Measurements from ENCODE around the gene KRT5.

KRT5 gene

GRCh38 chr12:52542785-52543318, 22.7 kb upstream of the KRT5 start:
- no peaks in the 10 kb centered on the region for H3K27me3 Mint-ChIP-seq
- H3K36me3 Mint-ChIP-seq = no peaks in the 10 kb centered on the region
- no peak overlapping the region for H3K4me3 Mint-ChIP-seq
- no peak overlapping the region for H3K27ac Mint-ChIP-seq
- H3K4me1 Mint-ChIP-seq = peaks cover 5% of the 10 kb centered on the region
- no peaks in the 10 kb centered on the region for H3K9me3 Mint-ChIP-seq

GRCh38 chr12:52542157-52542556, 22.0 kb upstream of the KRT5 start:
- no peaks in the 10 kb centered on the region for H3K36me3 Mint-ChIP-seq
- H3K27ac Mint-ChIP-seq = no peak overlapping the region
- H3K4me3 Mint-ChIP-seq = no peak overlapping the region
- peaks cover 5% of the 10 kb centered on the region for H3K4me1 Mint-ChIP-seq
- H3K27me3 Mint-ChIP-seq = peaks cover under 1% of the 10 kb centered on the region
- no peaks in the 10 kb centered on the region for H3K9me3 Mint-ChIP-seq

- Mint-ChIP-seq H3K4me3 (no peak overlapping the region), H3K27ac (no peak overlapping the region), H3K4me1 (peaks cover 5% of the 10 kb centered on the region), H3K9me3 (no peaks in the 10 kb centered on the region), H3K36me3 (no peaks in the 10 kb centered on the region), H3K27me3 (peaks cover 2% of the 10 kb centered on the region)
Measured at GRCh38 chr12:52541709-52542108, 21.5 kb upstream of the KRT5 start.

- peaks cover 5% of the 10 kb centered on the region for H3K4me1 Mint-ChIP-seq
- H3K4me3 Mint-ChIP-seq = no peak overlapping the region
- H3K27ac Mint-ChIP-seq = no peak overlapping the region
- H3K27me3 Mint-ChIP-seq = peaks cover 2% of the 10 kb centered on the region
- H3K9me3 Mint-ChIP-seq = no peaks in the 10 kb centered on the region
- no peaks in the 10 kb centered on the region for H3K36me3 Mint-ChIP-seq
Measured at GRCh38 chr12:52540531-52540930, 20.3 kb upstream of the KRT5 start.

- Mint-ChIP-seq H3K4me3 (no peak overlapping the region), H3K27ac (no peak overlapping the region), H3K36me3 (no peaks in the 10 kb centered on the region), H3K9me3 (no peaks in the 10 kb centered on the region), H3K27me3 (peaks cover 2% of the 10 kb centered on the region), H3K4me1 (peaks cover 5% of the 10 kb centered on the region)
Measured at GRCh38 chr12:52539821-52540173, 19.6 kb upstream of the KRT5 start.

- Mint-ChIP-seq H3K4me3 (no peak overlapping the region), H3K9me3 (no peaks in the 10 kb centered on the region), H3K36me3 (no peaks in the 10 kb centered on the region), H3K27ac (no peak overlapping the region), H3K4me1 (peaks cover 5% of the 10 kb centered on the region), H3K27me3 (peaks cover 2% of the 10 kb centered on the region)
Measured at GRCh38 chr12:52539083-52539820, 19.1 kb upstream of the KRT5 start.

GRCh38 chr12:52537101-52537500, 16.9 kb upstream of the KRT5 start:
- H3K9me3 Mint-ChIP-seq = no peaks in the 10 kb centered on the region
- no peaks in the 10 kb centered on the region for H3K36me3 Mint-ChIP-seq
- H3K27ac Mint-ChIP-seq = no peak overlapping the region

GRCh38 chr12:52535574-52535973, 15.4 kb upstream of the KRT5 start:
- Mint-ChIP-seq H3K4me1 (no peaks in the 10 kb centered on the region), H3K4me3 (no peak overlapping the region), H3K27me3 (peaks cover 2% of the 10 kb centered on the region), H3K36me3 (no peaks in the 10 kb centered on the region), H3K9me3 (no peaks in the 10 kb centered on the region), H3K27ac (no peak overlapping the region)

More at GRCh38 chr12:52537101-52537500, 16.9 kb upstream of the KRT5 start:
- no peaks in the 10 kb centered on the region for H3K4me1 Mint-ChIP-seq
- H3K4me3 Mint-ChIP-seq = no peak overlapping the region
- H3K27me3 Mint-ChIP-seq = peaks cover 2% of the 10 kb centered on the region

- H3K27ac Mint-ChIP-seq = no peak overlapping the region
- peaks cover 2% of the 10 kb centered on the region for H3K27me3 Mint-ChIP-seq
- no peaks in the 10 kb centered on the region for H3K9me3 Mint-ChIP-seq
- no peaks in the 10 kb centered on the region for H3K4me1 Mint-ChIP-seq
- no peak overlapping the region for H3K4me3 Mint-ChIP-seq
- no peaks in the 10 kb centered on the region for H3K36me3 Mint-ChIP-seq
Measured at GRCh38 chr12:52534482-52534881, 14.3 kb upstream of the KRT5 start.

- H3K4me1 Mint-ChIP-seq = no peaks in the 10 kb centered on the region
- no peak overlapping the region for H3K4me3 Mint-ChIP-seq
- peaks cover 2% of the 10 kb centered on the region for H3K27me3 Mint-ChIP-seq
- no peaks in the 10 kb centered on the region for H3K9me3 Mint-ChIP-seq
- H3K36me3 Mint-ChIP-seq = no peaks in the 10 kb centered on the region
- no peak overlapping the region for H3K27ac Mint-ChIP-seq
Measured at GRCh38 chr12:52533686-52534470, 13.7 kb upstream of the KRT5 start.

GRCh38 chr12:52532636-52533035, 12.4 kb upstream of the KRT5 start:
- Mint-ChIP-seq H3K27me3 (peaks cover 2% of the 10 kb centered on the region), H3K4me3 (no peak overlapping the region), H3K4me1 (no peaks in the 10 kb centered on the region), H3K9me3 (no peaks in the 10 kb centered on the region), H3K36me3 (no peaks in the 10 kb centered on the region), H3K27ac (no peak overlapping the region)

GRCh38 chr12:52531566-52532300, 11.5 kb upstream of the KRT5 start:
- no peaks in the 10 kb centered on the region for H3K27me3 Mint-ChIP-seq
- H3K27ac Mint-ChIP-seq = no peak overlapping the region
- no peaks in the 10 kb centered on the region for H3K9me3 Mint-ChIP-seq
- H3K4me1 Mint-ChIP-seq = peaks cover 2% of the 10 kb centered on the region
- no peak overlapping the region for H3K4me3 Mint-ChIP-seq
- H3K36me3 Mint-ChIP-seq = no peaks in the 10 kb centered on the region

GRCh38 chr12:52530905-52531304, 10.7 kb upstream of the KRT5 start:
- Mint-ChIP-seq H3K27ac (no peak overlapping the region), H3K9me3 (no peaks in the 10 kb centered on the region), H3K36me3 (no peaks in the 10 kb centered on the region), H3K4me3 (no peak overlapping the region), H3K27me3 (no peaks in the 10 kb centered on the region), H3K4me1 (peaks cover 5% of the 10 kb centered on the region)

GRCh38 chr12:52530366-52530765, 10.2 kb upstream of the KRT5 start:
- Mint-ChIP-seq H3K36me3 (no peaks in the 10 kb centered on the region), H3K4me1 (peaks cover 5% of the 10 kb centered on the region), H3K4me3 (no peak overlapping the region), H3K9me3 (no peaks in the 10 kb centered on the region), H3K27ac (no peak overlapping the region), H3K27me3 (no peaks in the 10 kb centered on the region)

GRCh38 chr12:52529846-52530245, 9.7 kb upstream of the KRT5 start:
- H3K9me3 Mint-ChIP-seq = no peaks in the 10 kb centered on the region
- H3K27me3 Mint-ChIP-seq = no peaks in the 10 kb centered on the region
- peaks cover 5% of the 10 kb centered on the region for H3K4me1 Mint-ChIP-seq
- no peak overlapping the region for H3K4me3 Mint-ChIP-seq
- peak overlapping the region; percentile 9 for H3K27ac Mint-ChIP-seq
- no peaks in the 10 kb centered on the region for H3K36me3 Mint-ChIP-seq

GRCh38 chr12:52529417-52529816, 9.2 kb upstream of the KRT5 start:
- no peaks in the 10 kb centered on the region for H3K36me3 Mint-ChIP-seq
- no peak overlapping the region for H3K27ac Mint-ChIP-seq
- H3K27me3 Mint-ChIP-seq = no peaks in the 10 kb centered on the region
- no peak overlapping the region for H3K4me3 Mint-ChIP-seq
- no peaks in the 10 kb centered on the region for H3K9me3 Mint-ChIP-seq
- H3K4me1 Mint-ChIP-seq = peaks cover 5% of the 10 kb centered on the region
